Suprapubic skin (tissue), 4 donors: ENCODE measurements around the gene KRTAP19-4.

Experiments
- CTCF ChIP-seq, 2 donors: fragments of 200-600 bp in 1 of 2; fragments of 450-650 bp in 1 of 2; sonication (generic) in 1 of 2; IDR thresholded peaks; one replicate each; pipeline ENCODE4 v1.5.1; 2016 to 2019; ENCODE audit warnings: antibody characterized with exemption in 2 of 2, mild to moderate bottlenecking in 1 of 2, moderate library complexity in 1 of 2
- EP300 ChIP-seq: sonication (generic); formaldehyde crosslinking; IDR thresholded peaks from one replicate; pipeline ENCODE4 v1.6.1; 2017; ENCODE audit warnings: antibody characterized with exemption
- POLR2AphosphoS5 ChIP-seq, 3 donors: sonication (generic); formaldehyde crosslinking; IDR thresholded peaks; one replicate each; pipeline ENCODE4 v1.6.1; 2017; ENCODE audit warnings: antibody characterized with exemption in 3 of 3

GRCh38 chr21:30497065-30497464, at the start of gene KRTAP19-4:
- TF ChIP-seq CTCF (IDR thresholded peaks at IDR 0.05), result no peak
- TF ChIP-seq EP300, result no peak
- no peak for TF ChIP-seq POLR2AphosphoS5 (IDR thresholded peaks at IDR 0.05)
